WTC11 (cell line): Measurements from ENCODE around the gene GIGYF2.

ENCODE experiments used
- IRF2 ChIP-seq: sonication (generic); formaldehyde crosslinking; IDR thresholded peaks from 2 replicates; pipeline ENCODE4 v1.8.0; 2022; ENCODE audit warnings: low read depth, missing genetic modification reagents, borderline replicate concordance
- JUN ChIP-seq: sonication (generic); formaldehyde crosslinking; IDR thresholded peaks from 2 replicates; pipeline ENCODE4 v1.8.0; 2023; ENCODE audit warnings: mild to moderate bottlenecking, missing genetic modification reagents
- TF ChIP-seq, protein P1 (sequence below): sonication (generic); formaldehyde crosslinking; IDR thresholded peaks from 2 replicates; pipeline ENCODE4 v1.8.0; 2022; ENCODE audit warnings: mild to moderate bottlenecking, missing genetic modification reagents
- TF ChIP-seq, protein P2 (sequence below): sonication (generic); formaldehyde crosslinking; IDR thresholded peaks from 2 replicates; pipeline ENCODE4 v1.8.0; 2022; ENCODE audit warnings: missing genetic modification reagents
- TF ChIP-seq, protein P3 (sequence below): sonication (generic); formaldehyde crosslinking; IDR thresholded peaks from 2 replicates; pipeline ENCODE4 v1.8.1; 2023; ENCODE audit warnings: mild to moderate bottlenecking, missing genetic modification reagents
- TF ChIP-seq, protein P4 (sequence below): fragments of 200-600 bp; IDR thresholded peaks from 2 replicates; pipeline ENCODE4 v1.8.0; 2022; ENCODE audit warnings: antibody characterized with exemption

DNA sequence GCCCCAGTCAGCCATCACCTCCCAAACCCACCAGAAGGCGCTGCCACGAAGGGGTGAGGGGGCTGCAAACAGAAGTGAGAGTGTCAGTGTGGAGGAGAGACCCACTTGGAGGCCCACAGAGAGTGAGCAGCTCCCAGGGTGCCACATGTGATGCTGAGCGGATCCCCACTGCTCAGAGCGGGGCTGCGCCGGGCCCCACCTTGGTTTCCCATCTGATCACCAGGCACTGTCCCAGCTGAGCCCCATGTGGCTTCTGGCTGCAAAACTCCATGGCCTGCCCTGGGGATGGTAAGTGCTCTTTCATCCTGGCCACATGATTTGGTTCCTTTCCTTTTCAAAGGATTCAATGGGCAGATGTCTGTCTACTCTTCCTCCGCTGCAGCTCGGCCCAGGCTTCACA lies 196.7 kb downstream of the GIGYF2 start:
- TF ChIP-seq, protein P1, sequence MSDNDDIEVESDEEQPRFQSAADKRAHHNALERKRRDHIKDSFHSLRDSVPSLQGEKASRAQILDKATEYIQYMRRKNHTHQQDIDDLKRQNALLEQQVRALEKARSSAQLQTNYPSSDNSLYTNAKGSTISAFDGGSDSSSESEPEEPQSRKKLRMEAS (CRISPR knock-in tag): no peak
- TF ChIP-seq, protein P2, sequence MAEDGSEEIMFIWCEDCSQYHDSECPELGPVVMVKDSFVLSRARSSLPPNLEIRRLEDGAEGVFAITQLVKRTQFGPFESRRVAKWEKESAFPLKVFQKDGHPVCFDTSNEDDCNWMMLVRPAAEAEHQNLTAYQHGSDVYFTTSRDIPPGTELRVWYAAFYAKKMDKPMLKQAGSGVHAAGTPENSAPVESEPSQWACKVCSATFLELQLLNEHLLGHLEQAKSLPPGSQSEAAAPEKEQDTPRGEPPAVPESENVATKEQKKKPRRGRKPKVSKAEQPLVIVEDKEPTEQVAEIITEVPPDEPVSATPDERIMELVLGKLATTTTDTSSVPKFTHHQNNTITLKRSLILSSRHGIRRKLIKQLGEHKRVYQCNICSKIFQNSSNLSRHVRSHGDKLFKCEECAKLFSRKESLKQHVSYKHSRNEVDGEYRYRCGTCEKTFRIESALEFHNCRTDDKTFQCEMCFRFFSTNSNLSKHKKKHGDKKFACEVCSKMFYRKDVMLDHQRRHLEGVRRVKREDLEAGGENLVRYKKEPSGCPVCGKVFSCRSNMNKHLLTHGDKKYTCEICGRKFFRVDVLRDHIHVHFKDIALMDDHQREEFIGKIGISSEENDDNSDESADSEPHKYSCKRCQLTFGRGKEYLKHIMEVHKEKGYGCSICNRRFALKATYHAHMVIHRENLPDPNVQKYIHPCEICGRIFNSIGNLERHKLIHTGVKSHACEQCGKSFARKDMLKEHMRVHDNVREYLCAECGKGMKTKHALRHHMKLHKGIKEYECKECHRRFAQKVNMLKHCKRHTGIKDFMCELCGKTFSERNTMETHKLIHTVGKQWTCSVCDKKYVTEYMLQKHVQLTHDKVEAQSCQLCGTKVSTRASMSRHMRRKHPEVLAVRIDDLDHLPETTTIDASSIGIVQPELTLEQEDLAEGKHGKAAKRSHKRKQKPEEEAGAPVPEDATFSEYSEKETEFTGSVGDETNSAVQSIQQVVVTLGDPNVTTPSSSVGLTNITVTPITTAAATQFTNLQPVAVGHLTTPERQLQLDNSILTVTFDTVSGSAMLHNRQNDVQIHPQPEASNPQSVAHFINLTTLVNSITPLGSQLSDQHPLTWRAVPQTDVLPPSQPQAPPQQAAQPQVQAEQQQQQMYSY (CRISPR knock-in tag): no peak
- TF ChIP-seq, protein P3, sequence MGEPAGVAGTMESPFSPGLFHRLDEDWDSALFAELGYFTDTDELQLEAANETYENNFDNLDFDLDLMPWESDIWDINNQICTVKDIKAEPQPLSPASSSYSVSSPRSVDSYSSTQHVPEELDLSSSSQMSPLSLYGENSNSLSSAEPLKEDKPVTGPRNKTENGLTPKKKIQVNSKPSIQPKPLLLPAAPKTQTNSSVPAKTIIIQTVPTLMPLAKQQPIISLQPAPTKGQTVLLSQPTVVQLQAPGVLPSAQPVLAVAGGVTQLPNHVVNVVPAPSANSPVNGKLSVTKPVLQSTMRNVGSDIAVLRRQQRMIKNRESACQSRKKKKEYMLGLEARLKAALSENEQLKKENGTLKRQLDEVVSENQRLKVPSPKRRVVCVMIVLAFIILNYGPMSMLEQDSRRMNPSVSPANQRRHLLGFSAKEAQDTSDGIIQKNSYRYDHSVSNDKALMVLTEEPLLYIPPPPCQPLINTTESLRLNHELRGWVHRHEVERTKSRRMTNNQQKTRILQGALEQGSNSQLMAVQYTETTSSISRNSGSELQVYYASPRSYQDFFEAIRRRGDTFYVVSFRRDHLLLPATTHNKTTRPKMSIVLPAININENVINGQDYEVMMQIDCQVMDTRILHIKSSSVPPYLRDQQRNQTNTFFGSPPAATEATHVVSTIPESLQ: no peak
- TF ChIP-seq, protein P4, sequence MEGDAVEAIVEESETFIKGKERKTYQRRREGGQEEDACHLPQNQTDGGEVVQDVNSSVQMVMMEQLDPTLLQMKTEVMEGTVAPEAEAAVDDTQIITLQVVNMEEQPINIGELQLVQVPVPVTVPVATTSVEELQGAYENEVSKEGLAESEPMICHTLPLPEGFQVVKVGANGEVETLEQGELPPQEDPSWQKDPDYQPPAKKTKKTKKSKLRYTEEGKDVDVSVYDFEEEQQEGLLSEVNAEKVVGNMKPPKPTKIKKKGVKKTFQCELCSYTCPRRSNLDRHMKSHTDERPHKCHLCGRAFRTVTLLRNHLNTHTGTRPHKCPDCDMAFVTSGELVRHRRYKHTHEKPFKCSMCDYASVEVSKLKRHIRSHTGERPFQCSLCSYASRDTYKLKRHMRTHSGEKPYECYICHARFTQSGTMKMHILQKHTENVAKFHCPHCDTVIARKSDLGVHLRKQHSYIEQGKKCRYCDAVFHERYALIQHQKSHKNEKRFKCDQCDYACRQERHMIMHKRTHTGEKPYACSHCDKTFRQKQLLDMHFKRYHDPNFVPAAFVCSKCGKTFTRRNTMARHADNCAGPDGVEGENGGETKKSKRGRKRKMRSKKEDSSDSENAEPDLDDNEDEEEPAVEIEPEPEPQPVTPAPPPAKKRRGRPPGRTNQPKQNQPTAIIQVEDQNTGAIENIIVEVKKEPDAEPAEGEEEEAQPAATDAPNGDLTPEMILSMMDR: no peak
- no peak for TF ChIP-seq JUN (CRISPR knock-in tag)
- TF ChIP-seq IRF2 (CRISPR knock-in tag): no peak
